Neural crest cell (in vitro differentiated cells): ENCODE results near the gene PEX5L. TPM values are rescaled to one million over a fixed set of nuclear protein-coding genes. Genes with fewer than 3 reads are reported as not detected.

Experiments
- DNase-seq: peaks from one replicate; pipeline ENCODE4 v3.0.0; 2021; ENCODE audit warnings: low read depth, mixed read lengths, low spot score
- H3K27ac Mint-ChIP-seq: one replicate; pipeline ENCODE4 v1.8.0; 2021; ENCODE audit warnings: mild to moderate bottlenecking, mixed read lengths; ENCODE audit not compliant: unreplicated experiment
- H3K27me3 Mint-ChIP-seq: 2 replicates; pipeline ENCODE4 v1.8.0; 2021; ENCODE audit warnings: low read depth, mild to moderate bottlenecking, mixed read lengths
- H3K36me3 Mint-ChIP-seq: 2 replicates; pipeline ENCODE4 v1.8.0; 2021; ENCODE audit warnings: low read depth, mild to moderate bottlenecking, mixed read lengths
- H3K4me1 Mint-ChIP-seq: 2 replicates; pipeline ENCODE4 v1.8.0; 2021; ENCODE audit warnings: mixed read lengths
- H3K4me3 Mint-ChIP-seq: one replicate; pipeline ENCODE4 v1.8.0; 2021; ENCODE audit warnings: mild to moderate bottlenecking, mixed read lengths
- H3K9me3 Mint-ChIP-seq: 2 replicates; pipeline ENCODE4 v1.8.0; 2021; ENCODE audit warnings: mixed read lengths
- total RNA-seq: library from RNA; stranded (reverse); gene quantifications from 2 replicates; pipeline ENCODE4 v1.2.1, GENCODE V29; 2021
- TF ChIP-seq, protein P1 (sequence below): fragments of 200-600 bp; sonication (generic); conservative IDR thresholded peaks from 2 replicates; pipeline ENCODE4 v1.5.0; 2021; ENCODE audit warnings: antibody characterized with exemption, mild to moderate bottlenecking

The PEX5L gene
- total RNA-seq, 1 donor from 2014 or later, result 0.96 TPM

GRCh38 chr3:179853176-179853575 is 183.6 kb downstream of the PEX5L start:
- TF ChIP-seq, protein P1, sequence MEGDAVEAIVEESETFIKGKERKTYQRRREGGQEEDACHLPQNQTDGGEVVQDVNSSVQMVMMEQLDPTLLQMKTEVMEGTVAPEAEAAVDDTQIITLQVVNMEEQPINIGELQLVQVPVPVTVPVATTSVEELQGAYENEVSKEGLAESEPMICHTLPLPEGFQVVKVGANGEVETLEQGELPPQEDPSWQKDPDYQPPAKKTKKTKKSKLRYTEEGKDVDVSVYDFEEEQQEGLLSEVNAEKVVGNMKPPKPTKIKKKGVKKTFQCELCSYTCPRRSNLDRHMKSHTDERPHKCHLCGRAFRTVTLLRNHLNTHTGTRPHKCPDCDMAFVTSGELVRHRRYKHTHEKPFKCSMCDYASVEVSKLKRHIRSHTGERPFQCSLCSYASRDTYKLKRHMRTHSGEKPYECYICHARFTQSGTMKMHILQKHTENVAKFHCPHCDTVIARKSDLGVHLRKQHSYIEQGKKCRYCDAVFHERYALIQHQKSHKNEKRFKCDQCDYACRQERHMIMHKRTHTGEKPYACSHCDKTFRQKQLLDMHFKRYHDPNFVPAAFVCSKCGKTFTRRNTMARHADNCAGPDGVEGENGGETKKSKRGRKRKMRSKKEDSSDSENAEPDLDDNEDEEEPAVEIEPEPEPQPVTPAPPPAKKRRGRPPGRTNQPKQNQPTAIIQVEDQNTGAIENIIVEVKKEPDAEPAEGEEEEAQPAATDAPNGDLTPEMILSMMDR, result no peak
- H3K36me3 Mint-ChIP-seq, result no peaks in the 10 kb centered on the region
- H3K27ac Mint-ChIP-seq, result no peak overlapping the region
- no peaks in the 10 kb centered on the region for H3K27me3 Mint-ChIP-seq
- no peak overlapping the region for H3K4me3 Mint-ChIP-seq
- H3K9me3 Mint-ChIP-seq, result no peaks in the 10 kb centered on the region
- no peaks in the 10 kb centered on the region for H3K4me1 Mint-ChIP-seq
- DNase-seq, result no peak

DNA sequence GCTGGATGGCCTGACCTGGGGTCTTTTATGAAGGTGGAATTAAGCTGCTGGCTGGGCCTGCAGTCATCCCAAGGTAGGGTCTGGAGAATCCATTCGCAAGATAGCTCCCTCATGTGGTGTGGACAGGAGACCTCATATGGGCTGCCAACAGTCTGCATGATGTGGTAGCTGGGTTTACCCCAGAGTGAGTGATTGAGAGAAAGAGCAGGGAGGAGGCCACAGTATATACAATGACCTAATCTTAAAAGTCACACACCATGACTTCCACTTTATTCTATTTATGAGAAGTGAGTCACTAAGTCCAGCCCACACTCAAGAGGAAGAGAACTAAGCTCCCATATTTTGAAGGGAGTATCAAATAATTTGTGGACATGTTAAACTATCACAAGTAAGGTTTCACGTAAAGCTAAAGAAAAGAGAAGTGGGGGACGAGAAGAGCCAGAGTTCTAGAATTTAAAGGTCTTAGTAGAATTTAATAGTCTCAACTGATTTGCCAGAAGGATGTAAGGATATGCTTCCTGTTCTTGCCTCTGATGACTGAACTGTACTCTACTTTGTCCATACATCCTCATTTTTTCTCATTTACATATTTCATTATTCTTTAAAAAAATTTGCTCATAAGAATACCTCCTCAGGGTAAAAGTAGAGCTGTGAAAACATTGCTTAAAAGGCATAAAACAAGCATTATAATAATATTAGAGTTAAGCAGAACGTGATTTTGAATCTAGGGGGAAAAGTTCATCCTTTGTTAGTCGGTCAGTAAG is 184.4 kb downstream of the PEX5L start:
- no peaks in the 10 kb centered on the region for H3K9me3 Mint-ChIP-seq
- TF ChIP-seq, protein P1, result no peak
- H3K27me3 Mint-ChIP-seq, result no peaks in the 10 kb centered on the region
- no peak overlapping the region for H3K4me3 Mint-ChIP-seq
- no peak for DNase-seq
- H3K27ac Mint-ChIP-seq, result no peak overlapping the region
- no peaks in the 10 kb centered on the region for H3K36me3 Mint-ChIP-seq
- no peaks in the 10 kb centered on the region for H3K4me1 Mint-ChIP-seq

DNA sequence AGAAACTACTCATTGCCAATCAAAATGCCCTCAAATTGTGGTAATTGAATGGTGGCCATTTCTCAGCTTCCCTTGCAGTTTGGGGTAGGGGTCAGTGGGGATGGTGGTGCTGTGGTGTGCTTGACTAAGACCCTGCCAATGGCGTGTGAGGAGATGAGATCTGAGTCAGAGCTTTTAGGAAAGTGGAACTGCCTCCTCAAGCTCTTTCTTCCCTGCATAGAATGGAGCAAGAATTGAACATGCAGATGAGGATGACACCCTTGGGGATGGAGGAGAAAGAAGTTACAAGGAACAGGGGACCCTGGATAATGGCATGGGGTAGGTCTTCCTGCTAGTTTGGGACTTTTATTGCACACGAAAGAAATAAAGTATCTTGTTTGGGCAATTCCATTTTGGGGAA is 188.0 kb downstream of the PEX5L start:
- Mint-ChIP-seq H3K27me3 (no peaks in the 10 kb centered on the region), H3K4me3 (no peak overlapping the region), H3K4me1 (no peaks in the 10 kb centered on the region), H3K9me3 (no peaks in the 10 kb centered on the region), H3K36me3 (no peaks in the 10 kb centered on the region), H3K27ac (no peak overlapping the region)
- no peak for DNase-seq
- TF ChIP-seq, protein P1, result no peak

DNA sequence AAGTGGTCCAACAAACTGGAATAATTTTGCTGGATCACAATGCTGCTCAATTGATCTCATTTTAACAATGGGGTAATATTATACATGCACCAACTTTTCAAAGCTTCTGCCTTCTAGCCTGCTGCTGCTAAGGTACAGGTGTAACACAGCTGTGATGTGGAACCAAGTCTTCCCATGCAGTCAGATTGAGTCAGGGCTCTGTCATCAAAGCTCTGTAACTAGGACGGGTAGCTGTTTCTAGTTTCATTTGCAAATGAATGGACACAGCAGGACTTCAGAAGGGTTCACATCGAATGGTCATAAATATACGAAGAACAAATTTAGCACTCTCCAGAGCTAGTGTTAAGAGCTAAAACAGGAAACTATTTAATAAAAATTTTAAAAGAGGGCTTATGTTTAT is 194.7 kb downstream of the PEX5L start:
- DNase-seq, result no peak
- H3K27me3 Mint-ChIP-seq, result no peaks in the 10 kb centered on the region
- H3K36me3 Mint-ChIP-seq, result no peaks in the 10 kb centered on the region
- no peak overlapping the region for H3K27ac Mint-ChIP-seq
- H3K4me3 Mint-ChIP-seq, result no peak overlapping the region
- TF ChIP-seq, protein P1, result no peak
- no peaks in the 10 kb centered on the region for H3K4me1 Mint-ChIP-seq
- H3K9me3 Mint-ChIP-seq, result no peaks in the 10 kb centered on the region

DNA sequence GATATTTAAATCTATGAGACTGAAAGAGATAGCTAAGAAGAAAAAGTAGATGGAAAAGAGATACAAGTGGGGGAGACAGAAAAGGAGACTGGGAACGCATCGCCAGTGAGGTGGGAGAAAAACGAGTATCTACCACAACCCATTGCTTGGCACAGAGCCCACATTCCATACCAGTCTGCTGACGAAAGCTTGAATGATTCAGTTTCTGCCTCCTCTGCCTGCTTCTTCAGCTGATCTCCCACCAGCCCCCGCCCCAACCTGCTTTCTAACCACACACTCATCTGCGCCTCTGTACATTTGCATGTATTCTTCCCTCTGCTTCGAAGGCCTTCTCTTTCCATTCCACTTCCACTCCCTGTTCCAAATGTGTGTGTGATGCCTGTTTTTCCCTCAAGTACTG is 195.8 kb downstream of the PEX5L start:
- H3K27ac Mint-ChIP-seq, result no peak overlapping the region

More for the DNA sequence above, 195.8 kb downstream of the PEX5L start:
- no peak overlapping the region for H3K4me3 Mint-ChIP-seq
- H3K36me3 Mint-ChIP-seq, result no peaks in the 10 kb centered on the region
- no peaks in the 10 kb centered on the region for H3K27me3 Mint-ChIP-seq
- H3K9me3 Mint-ChIP-seq, result no peaks in the 10 kb centered on the region
- H3K4me1 Mint-ChIP-seq, result no peaks in the 10 kb centered on the region
- DNase-seq, result no peak
- TF ChIP-seq, protein P1, result no peak
